HepG2 (cell line): ENCODE data around the gene MTA2. TPM values are rescaled to one million over a fixed set of nuclear protein-coding genes. Genes with fewer than 3 reads are reported as not detected.

ENCODE experiments used
- CHD4 ChIP-seq: fragments of 200-600 bp; sonication (generic); IDR thresholded peaks from 2 replicates; pipeline ENCODE4 v1.7.0; 2017; ENCODE audit warnings: mild to moderate bottlenecking, low read length, borderline replicate concordance
- EP300 ChIP-seq, 3 experiments: sonication (generic) in 1 of 3; formaldehyde crosslinking in 1 of 3; IDR thresholded peaks; 2 replicates each; pipeline versions ENCODE4 v1.5.1 to v1.6.1; 2011 to 2020; ENCODE audit warnings: low read depth in 2 of 3, low read length in 2 of 3, borderline replicate concordance in 1 of 3, improper control_type of control experiment in 1 of 3, mild to moderate bottlenecking in 1 of 3, missing genetic modification reagents in 1 of 3, moderate library complexity in 1 of 3
- HDAC2 ChIP-seq: sonication (generic); formaldehyde crosslinking; IDR thresholded peaks from 2 replicates; pipeline ENCODE4 v1.4.0; 2020; ENCODE audit warnings: missing genetic modification reagents
- HHEX ChIP-seq: IDR thresholded peaks from 2 replicates; pipeline ENCODE4 v1.6.1; 2016; ENCODE audit warnings: control low read depth
- KIAA2018 ChIP-seq: sonication (generic); formaldehyde crosslinking; IDR thresholded peaks from 2 replicates; pipeline ENCODE4 v1.5.0; 2020; ENCODE audit warnings: mild to moderate bottlenecking, missing genetic modification reagents, borderline replicate concordance
- LRRFIP1 ChIP-seq: sonication (generic); formaldehyde crosslinking; conservative IDR thresholded peaks from 2 replicates; pipeline ENCODE4 v1.4.0; 2020; ENCODE audit warnings: missing genetic modification reagents
- MTA1 ChIP-seq: sonication (generic); formaldehyde crosslinking; IDR thresholded peaks from 2 replicates; pipeline ENCODE4 v1.4.0; 2020; ENCODE audit warnings: missing genetic modification reagents, mild to moderate bottlenecking, borderline replicate concordance
- RFXANK ChIP-seq: IDR thresholded peaks from 2 replicates; pipeline ENCODE4 v1.6.1; 2016
- SOX6 ChIP-seq, 2 experiments: fragments of 450-650 bp in 1 of 2; sonication (generic) in 1 of 2; formaldehyde crosslinking in 1 of 2; IDR thresholded peaks; 2 replicates each; pipeline versions ENCODE4 v1.4.0 to v1.6.1; 2017 to 2020; ENCODE audit warnings: antibody characterized with exemption in 1 of 2, mild to moderate bottlenecking in 1 of 2, missing genetic modification reagents in 1 of 2
- THAP11 ChIP-seq: IDR thresholded peaks from 2 replicates; pipeline ENCODE4 v1.6.1; 2016; ENCODE audit warnings: missing biosample characterization, missing genetic modification reagents
- ZNF660 ChIP-seq: sonication (generic); formaldehyde crosslinking; IDR thresholded peaks from 2 replicates; pipeline ENCODE4 v1.5.1; 2020; ENCODE audit warnings: mild to moderate bottlenecking, low read depth, missing genetic modification reagents, borderline replicate concordance
- ZNF850 ChIP-seq: sonication (generic); formaldehyde crosslinking; conservative IDR thresholded peaks from 2 replicates; pipeline ENCODE4 v1.9.0; 2021; ENCODE audit warnings: mild to moderate bottlenecking, missing genetic modification reagents
- polyA plus RNA-seq, 8 experiments: library from polyadenylated mRNA; depleted of rRNA in 3 of 8; stranded (reverse) in 7 of 8; unstranded in 1 of 8; fragments of >200 nt; fragmentation: Illumina TruSeq in 4 of 8; extraction: Trizol in 4 of 8; gene quantifications; 2 replicates each; pipeline versions ENCODE4 v1.2.1 to v1.2.3, GENCODE V29; 2011 to 2016; ENCODE audit warnings: low read depth in 4 of 8, missing spikeins in 1 of 8, mixed read lengths in 1 of 8; ENCODE audit not compliant: insufficient read depth in 1 of 8
- total RNA-seq, 5 experiments: library from RNA; depleted of rRNA; stranded (reverse); fragments of >200 nt; fragmentation: Illumina TruSeq; extraction: Trizol; gene quantifications; 2 replicates each; pipeline ENCODE4 v1.2.3, GENCODE V29; 2016; ENCODE audit warnings: low read depth in 1 of 5
- TF ChIP-seq, protein P1 (sequence below): sonication (generic); formaldehyde crosslinking; conservative IDR thresholded peaks from 2 replicates; pipeline ENCODE4 v1.8.0; 2022; ENCODE audit warnings: low read depth, missing genetic modification reagents
- TF ChIP-seq, protein P2 (sequence below): sonication (generic); formaldehyde crosslinking; IDR thresholded peaks from 2 replicates; pipeline ENCODE4 v1.4.0; 2020; ENCODE audit warnings: mild to moderate bottlenecking, missing genetic modification reagents

MTA2 gene
- total and polyA plus RNA-seq, 2 of the 13 experiments (the other 11 are each of a cell fraction or from before 2014, with no cell fraction given): 14.0 to 70.0 TPM

DNA sequence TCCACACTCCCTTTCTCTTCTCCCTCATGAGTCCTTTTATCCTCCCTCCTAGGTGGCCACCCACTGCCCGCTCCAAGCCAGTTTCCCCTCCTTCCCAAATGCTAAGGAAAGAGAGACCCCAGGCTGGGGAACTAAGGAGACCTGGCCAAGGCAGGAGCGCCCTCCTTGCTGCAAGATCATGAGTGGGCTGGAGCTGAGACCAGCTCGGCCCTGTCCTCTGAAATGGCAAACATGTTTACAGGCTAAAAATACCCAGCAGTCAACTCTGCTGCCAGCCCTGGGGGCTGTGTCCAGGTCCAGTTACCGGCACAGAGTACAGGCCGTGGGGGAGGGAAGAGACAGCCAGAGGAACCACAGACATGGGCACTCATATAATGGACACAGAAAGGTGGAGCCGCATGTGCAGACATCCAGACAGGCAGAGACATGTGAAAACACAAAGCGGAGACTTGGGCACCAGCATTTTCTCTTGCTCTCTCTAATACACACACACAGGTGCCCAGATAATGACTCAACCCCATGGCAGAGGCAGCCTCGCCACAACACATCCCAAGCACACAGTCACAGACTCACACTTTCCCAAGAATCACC is 53.9 kb downstream of the MTA2 start (continued):
- no peak for TF ChIP-seq KIAA2018 (CRISPR knock-in tag)
- TF ChIP-seq CHD4: no peak
- TF ChIP-seq, protein P1, sequence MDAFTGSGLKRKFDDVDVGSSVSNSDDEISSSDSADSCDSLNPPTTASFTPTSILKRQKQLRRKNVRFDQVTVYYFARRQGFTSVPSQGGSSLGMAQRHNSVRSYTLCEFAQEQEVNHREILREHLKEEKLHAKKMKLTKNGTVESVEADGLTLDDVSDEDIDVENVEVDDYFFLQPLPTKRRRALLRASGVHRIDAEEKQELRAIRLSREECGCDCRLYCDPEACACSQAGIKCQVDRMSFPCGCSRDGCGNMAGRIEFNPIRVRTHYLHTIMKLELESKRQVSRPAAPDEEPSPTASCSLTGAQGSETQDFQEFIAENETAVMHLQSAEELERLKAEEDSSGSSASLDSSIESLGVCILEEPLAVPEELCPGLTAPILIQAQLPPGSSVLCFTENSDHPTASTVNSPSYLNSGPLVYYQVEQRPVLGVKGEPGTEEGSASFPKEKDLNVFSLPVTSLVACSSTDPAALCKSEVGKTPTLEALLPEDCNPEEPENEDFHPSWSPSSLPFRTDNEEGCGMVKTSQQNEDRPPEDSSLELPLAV: no peak
- TF ChIP-seq, protein P2, sequence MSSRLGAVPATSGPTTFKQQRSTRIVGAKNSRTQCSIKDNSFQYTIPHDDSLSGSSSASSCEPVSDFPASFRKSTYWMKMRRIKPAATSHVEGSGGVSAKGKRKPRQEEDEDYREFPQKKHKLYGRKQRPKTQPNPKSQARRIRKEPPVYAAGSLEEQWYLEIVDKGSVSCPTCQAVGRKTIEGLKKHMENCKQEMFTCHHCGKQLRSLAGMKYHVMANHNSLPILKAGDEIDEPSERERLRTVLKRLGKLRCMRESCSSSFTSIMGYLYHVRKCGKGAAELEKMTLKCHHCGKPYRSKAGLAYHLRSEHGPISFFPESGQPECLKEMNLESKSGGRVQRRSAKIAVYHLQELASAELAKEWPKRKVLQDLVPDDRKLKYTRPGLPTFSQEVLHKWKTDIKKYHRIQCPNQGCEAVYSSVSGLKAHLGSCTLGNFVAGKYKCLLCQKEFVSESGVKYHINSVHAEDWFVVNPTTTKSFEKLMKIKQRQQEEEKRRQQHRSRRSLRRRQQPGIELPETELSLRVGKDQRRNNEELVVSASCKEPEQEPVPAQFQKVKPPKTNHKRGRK (CRISPR knock-in tag): no peak
- no peak for TF ChIP-seq ZNF660 (CRISPR knock-in tag)
- TF ChIP-seq HHEX: 0 out of 2 replicates have a peak, but pooled peaks have one; percentile 28
- 0 out of 4 replicates have a peak, but pooled peaks of 1 of the 2 experiments have one; percentile 20 for TF ChIP-seq EP300 (IDR thresholded peaks at IDR 0.05; ENCODE audit: low read depth in 2 of 2, low read length in 2 of 2)
- peak; percentile 54; the same call in 1 of the 2 replicates for TF ChIP-seq EP300 (CRISPR knock-in tag; IDR thresholded peaks at IDR 0.05; ENCODE audit: borderline replicate concordance)
- no peak for TF ChIP-seq ZNF850
- peak; percentile 58; the same call in 1 of the 2 replicates for TF ChIP-seq MTA1 (CRISPR knock-in tag)
- TF ChIP-seq SOX6 (IDR thresholded peaks at IDR 0.05): no peak
- no peak; the same call in 1 of the 2 replicates for TF ChIP-seq SOX6 (CRISPR knock-in tag; IDR thresholded peaks at IDR 0.05)
- no peak for TF ChIP-seq RFXANK
- peak; percentile 38 for TF ChIP-seq HDAC2 (CRISPR knock-in tag)
- TF ChIP-seq THAP11 (CRISPR knock-in tag): no peak
- no peak for TF ChIP-seq LRRFIP1 (CRISPR knock-in tag)
